ENCODE measurements around the gene LTA. TPM values are rescaled to one million over a fixed set of nuclear protein-coding genes. Genes with fewer than 3 reads are reported as not detected.

Gene LTA
- total RNA-seq, 2 experiments from 2014 or later, result 0.98 to 4.1 TPM

- Histone ChIP-seq H2AFZ (ENCODE audit: low read length) (no peak overlapping the region), H3K79me2 (ENCODE audit: insufficient read depth, low read depth, low read length) (peaks cover 28% of the 10 kb centered on the region), H3K27ac (ENCODE audit: low read depth, low read length, poor library complexity, severe bottlenecking) (no peak overlapping the region), H3K9me3 (ENCODE audit: low read length) (no peaks in the 10 kb centered on the region), H3K4me1 (ENCODE audit: insufficient read depth, low read length, poor library complexity, severe bottlenecking) (no peaks in the 10 kb centered on the region), H3K4me2 (ENCODE audit: low read length) (no peak overlapping the region), H3K4me3 (ENCODE audit: low read depth, low read length, poor library complexity, severe bottlenecking) (no peak overlapping the region), H4K20me1 (ENCODE audit: insufficient read depth, low read length) (peaks cover 22% of the 10 kb centered on the region), H3K9me2 (ENCODE audit: insufficient read depth, low read length) (no peaks in the 10 kb centered on the region), H3K36me3 (ENCODE audit: insufficient read depth, low read length) (peaks cover 88% of the 10 kb centered on the region)
- no peak for TF ChIP-seq CTCF (conservative IDR thresholded peaks at IDR 0.05; ENCODE audit: low read length)
- TF ChIP-seq EZH2phosphoT487 (IDR thresholded peaks at IDR 0.05; ENCODE audit: borderline replicate concordance, low read depth, low read length), result no peak
- no peak for DNase-seq (ENCODE audit: low spot score)
- intact Hi-C loops (cut with micrococcal nuclease; ENCODE audit: unreplicated experiment), result no loop called here
- no TSS peak for BruUV-seq (replicated peaks)
- ChIA-PET CTCF (ENCODE audit: unreplicated experiment) (no interaction called here), POLR2A (interaction anchor here (0.7 to 1.4 kb wide), 5 partner anchors 9 to 350 kb away, joined by 3 to 6 read pairs (median 4); no protein-coding TSS in a partner anchor)
Observed at GRCh38 chr6:31531771-31532643, 40.1 kb upstream of the LTA start.

- no peak overlapping the region for H3K4me2 ChIP-seq (ENCODE audit: low read length)
- intact Hi-C loops (cut with micrococcal nuclease; ENCODE audit: unreplicated experiment), result no loop called here
- H4K20me1 ChIP-seq (ENCODE audit: insufficient read depth, low read length), result peaks cover 22% of the 10 kb centered on the region
- H3K79me2 ChIP-seq (ENCODE audit: insufficient read depth, low read depth, low read length), result peaks cover 36% of the 10 kb centered on the region
- no peaks in the 10 kb centered on the region for H3K9me3 ChIP-seq (ENCODE audit: low read length)
- no peaks in the 10 kb centered on the region for H3K9me2 ChIP-seq (ENCODE audit: insufficient read depth, low read length)
- no TSS peak for BruUV-seq (replicated peaks)
- H2AFZ ChIP-seq (ENCODE audit: low read length), result no peak overlapping the region
- ChIA-PET POLR2A (interaction anchor here (1.0 kb wide), 1 partner anchor 349 kb away, joined by 6 read pairs; no protein-coding TSS in a partner anchor), CTCF (ENCODE audit: unreplicated experiment) (no interaction called here)
- no peak for DNase-seq (ENCODE audit: low spot score)
- H3K4me1 ChIP-seq (ENCODE audit: insufficient read depth, low read length, poor library complexity, severe bottlenecking), result no peaks in the 10 kb centered on the region
- no peak overlapping the region for H3K27ac ChIP-seq (ENCODE audit: low read depth, low read length, poor library complexity, severe bottlenecking)
- H3K4me3 ChIP-seq (ENCODE audit: low read depth, low read length, poor library complexity, severe bottlenecking), result no peak overlapping the region
- TF ChIP-seq CTCF (conservative IDR thresholded peaks at IDR 0.05; ENCODE audit: low read length) (no peak), EZH2phosphoT487 (IDR thresholded peaks at IDR 0.05; ENCODE audit: borderline replicate concordance, low read depth, low read length) (no peak)
- peaks cover 96% of the 10 kb centered on the region for H3K36me3 ChIP-seq (ENCODE audit: insufficient read depth, low read length)
Observed at GRCh38 chr6:31532644-31533454, 39.2 kb upstream of the LTA start.
